ENCODE data around the gene DDX49. TPM values are rescaled to one million over a fixed set of nuclear protein-coding genes. Genes with fewer than 3 reads are reported as not detected.

DDX49 gene
- total RNA-seq, 4 donors from 2014 or later: 31.8 to 61.2 (median 35.5) TPM

- no peaks in the 10 kb centered on the region for H3K9me3 ChIP-seq
- peak overlapping the region; percentile 50 to 85 (median 81) for H3K27ac ChIP-seq
- 1% methylated on average over 20 to 39 of the region's 47 CpGs for WGBS, 2 donors
- TF ChIP-seq POLR2A (IDR thresholded peaks at IDR 0.05): no peak
- peak in 1 of 2 donors; percentile 53 for TF ChIP-seq EP300 (IDR thresholded peaks at IDR 0.05)
- no peak for TF ChIP-seq CTCF (IDR thresholded peaks at IDR 0.05)
- peak overlapping the region; percentile 66 to 98 (median 78) for H3K4me3 ChIP-seq
- no peaks in the 10 kb centered on the region for H3K27me3 ChIP-seq
- peaks cover 0 to 21% (median 2%) of the 10 kb centered on the region in 4 donors for H3K4me1 ChIP-seq
- peaks cover 0 to 38% (median 0%) of the 10 kb centered on the region in 3 donors for H3K36me3 ChIP-seq
- peak in 1 of 2 donors; percentile 27 for DNase-seq (ENCODE audit: low spot score in 2 of 2)
Measured at GRCh38 chr19:18939922-18940768, 20.6 kb downstream of the DDX49 start.

- Histone ChIP-seq H3K27me3 (no peaks in the 10 kb centered on the region), H3K4me1 (peaks cover 0 to 21% (median 2%) of the 10 kb centered on the region in 4 donors), H3K4me3 (peak within 1 kb of the TSS; percentile 66 to 98 (median 78)), H3K9me3 (no peaks in the 10 kb centered on the region), H3K36me3 (peaks cover 0 to 29% (median 0%) of the 10 kb centered on the region in 3 donors), H3K27ac (peak within 1 kb of the TSS; percentile 50 to 85 (median 81))
- TF ChIP-seq CTCF (IDR thresholded peaks at IDR 0.05) (peak; percentile 25 to 87 (median 47)), POLR2A (IDR thresholded peaks at IDR 0.05) (peak; percentile 37 to 59), EP300 (IDR thresholded peaks at IDR 0.05) (no peak)
- DNase-seq (ENCODE audit: low spot score in 2 of 2): peak; percentile 76 to 81
- WGBS, 2 donors: 1 to 3% methylated on average over 15 to 50 of the region's 81 CpGs
Measured at GRCh38 chr19:18940769-18941627, 21.5 kb downstream of the DDX49 start, which contains the start of gene HOMER3. Gene HOMER3, minus strand, starts transcription at chr19:18941217. Its CDS starts 2,235 bp downstream, at chr19:18938982.

- WGBS, 2 donors: 53 to 56% methylated on average over 18 of the region's 18 CpGs
- Histone ChIP-seq H3K4me1 (peaks cover 0 to 21% (median 2%) of the 10 kb centered on the region in 4 donors), H3K27me3 (no peaks in the 10 kb centered on the region), H3K27ac (peak overlapping the region in 3 of 4 donors; percentile 42 to 72 (median 64)), H3K36me3 (peaks cover 0 to 25% (median 0%) of the 10 kb centered on the region in 3 donors), H3K9me3 (no peaks in the 10 kb centered on the region), H3K4me3 (peak overlapping the region in 2 of 4 donors; percentile 18 to 82)
- DNase-seq (ENCODE audit: low spot score in 2 of 2): no peak
- TF ChIP-seq EP300 (IDR thresholded peaks at IDR 0.05) (no peak), CTCF (IDR thresholded peaks at IDR 0.05) (no peak), POLR2A (IDR thresholded peaks at IDR 0.05) (no peak)
Measured at GRCh38 chr19:18941628-18942354, 22.3 kb downstream of the DDX49 start.

- Histone ChIP-seq H3K27ac (no peak overlapping the region), H3K4me1 (peaks cover 0 to 21% (median 2%) of the 10 kb centered on the region in 4 donors), H3K36me3 (peaks cover 0 to 16% (median 0%) of the 10 kb centered on the region in 3 donors), H3K27me3 (no peaks in the 10 kb centered on the region), H3K4me3 (no peak overlapping the region), H3K9me3 (no peaks in the 10 kb centered on the region)
- no peak for TF ChIP-seq CTCF (IDR thresholded peaks at IDR 0.05)
- TF ChIP-seq EP300 (IDR thresholded peaks at IDR 0.05): no peak
- no peak for TF ChIP-seq POLR2A (IDR thresholded peaks at IDR 0.05)
- 89 to 93% methylated on average over 6 of the region's 6 CpGs for WGBS, 2 donors
- no peak for DNase-seq (ENCODE audit: low spot score in 2 of 2)
Measured at GRCh38 chr19:18942692-18943091, 23.2 kb downstream of the DDX49 start.
